GM12874 (cell line): ENCODE measurements around the gene SV2B.

Experiments
- TF ChIP-seq, protein P1 (sequence below): IDR thresholded peaks from 2 replicates; pipeline ENCODE4 v1.5.1; 2011; ENCODE audit warnings: low read depth, mild to moderate bottlenecking, control low read depth, low read length, moderate library complexity; ENCODE audit not compliant: insufficient read depth

Gene SV2B

DNA sequence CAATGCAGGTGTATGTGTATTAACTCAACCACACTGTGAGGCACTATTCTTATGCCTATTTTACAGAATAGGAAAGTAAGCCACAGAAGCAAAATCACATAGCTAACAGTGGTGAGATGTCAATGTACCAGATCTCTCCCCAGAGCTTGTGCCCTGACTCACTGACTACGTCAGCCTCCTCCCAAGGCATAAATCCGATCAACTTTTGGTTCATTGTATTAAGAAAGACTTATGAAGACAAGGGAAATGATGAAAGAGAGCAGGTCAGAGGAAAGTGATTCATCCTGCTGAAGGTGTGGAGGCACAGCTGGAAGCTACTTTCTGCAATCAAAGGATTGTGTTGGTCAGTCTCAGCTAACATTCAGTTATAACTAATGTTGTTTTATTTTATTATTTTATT lies 33.0 kb upstream of the SV2B start:
- TF ChIP-seq, protein P1, sequence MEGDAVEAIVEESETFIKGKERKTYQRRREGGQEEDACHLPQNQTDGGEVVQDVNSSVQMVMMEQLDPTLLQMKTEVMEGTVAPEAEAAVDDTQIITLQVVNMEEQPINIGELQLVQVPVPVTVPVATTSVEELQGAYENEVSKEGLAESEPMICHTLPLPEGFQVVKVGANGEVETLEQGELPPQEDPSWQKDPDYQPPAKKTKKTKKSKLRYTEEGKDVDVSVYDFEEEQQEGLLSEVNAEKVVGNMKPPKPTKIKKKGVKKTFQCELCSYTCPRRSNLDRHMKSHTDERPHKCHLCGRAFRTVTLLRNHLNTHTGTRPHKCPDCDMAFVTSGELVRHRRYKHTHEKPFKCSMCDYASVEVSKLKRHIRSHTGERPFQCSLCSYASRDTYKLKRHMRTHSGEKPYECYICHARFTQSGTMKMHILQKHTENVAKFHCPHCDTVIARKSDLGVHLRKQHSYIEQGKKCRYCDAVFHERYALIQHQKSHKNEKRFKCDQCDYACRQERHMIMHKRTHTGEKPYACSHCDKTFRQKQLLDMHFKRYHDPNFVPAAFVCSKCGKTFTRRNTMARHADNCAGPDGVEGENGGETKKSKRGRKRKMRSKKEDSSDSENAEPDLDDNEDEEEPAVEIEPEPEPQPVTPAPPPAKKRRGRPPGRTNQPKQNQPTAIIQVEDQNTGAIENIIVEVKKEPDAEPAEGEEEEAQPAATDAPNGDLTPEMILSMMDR = no peak

- TF ChIP-seq, protein P1 = no peak
Measured at GRCh38 chr15:91068436-91068835, 31.6 kb upstream of the SV2B start.

- TF ChIP-seq, protein P1 = no peak
Measured at GRCh38 chr15:91068966-91069365, 31.1 kb upstream of the SV2B start.

GRCh38 chr15:91070872-91071271 lies 29.2 kb upstream of the SV2B start:
- TF ChIP-seq, protein P1 = no peak

DNA sequence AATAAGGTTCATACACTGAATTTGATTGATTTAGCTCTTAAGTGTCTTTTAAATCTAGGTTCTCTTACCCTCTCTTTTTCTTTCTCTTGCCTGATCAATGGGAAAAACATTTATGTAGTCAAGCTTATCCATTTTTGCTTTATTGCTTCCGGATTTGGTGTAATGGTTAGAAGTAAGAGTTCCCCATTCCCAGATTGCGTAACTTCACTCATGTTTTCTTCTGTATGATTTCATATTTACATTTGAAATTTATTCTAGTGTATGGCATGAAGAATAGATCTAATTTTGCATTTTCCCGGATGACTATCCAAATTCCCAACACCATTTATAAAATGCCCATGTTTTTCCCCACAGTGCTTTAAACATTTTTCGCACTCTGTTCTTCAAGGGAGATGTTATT lies 27.9 kb upstream of the SV2B start:
- TF ChIP-seq, protein P1 = no peak

DNA sequence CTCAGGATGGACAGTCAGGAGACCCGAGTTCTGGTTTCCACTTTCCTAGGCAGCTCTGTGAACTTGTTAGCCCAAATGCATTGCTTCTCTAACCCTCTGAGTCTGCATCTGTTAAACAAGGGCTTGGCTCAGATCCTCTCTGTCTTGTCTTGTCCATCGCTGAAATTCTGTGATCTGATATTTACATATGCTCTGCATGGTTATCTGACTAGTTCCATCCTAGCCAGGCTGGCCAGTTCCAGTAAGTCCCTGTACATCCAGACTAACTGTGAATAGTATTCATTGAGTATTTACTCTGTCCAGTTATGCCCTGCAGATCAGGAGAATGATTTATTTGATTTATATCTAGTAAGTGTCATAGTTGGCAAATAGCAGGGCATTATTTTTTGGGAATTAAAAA lies 27.0 kb upstream of the SV2B start:
- TF ChIP-seq, protein P1 = no peak

DNA sequence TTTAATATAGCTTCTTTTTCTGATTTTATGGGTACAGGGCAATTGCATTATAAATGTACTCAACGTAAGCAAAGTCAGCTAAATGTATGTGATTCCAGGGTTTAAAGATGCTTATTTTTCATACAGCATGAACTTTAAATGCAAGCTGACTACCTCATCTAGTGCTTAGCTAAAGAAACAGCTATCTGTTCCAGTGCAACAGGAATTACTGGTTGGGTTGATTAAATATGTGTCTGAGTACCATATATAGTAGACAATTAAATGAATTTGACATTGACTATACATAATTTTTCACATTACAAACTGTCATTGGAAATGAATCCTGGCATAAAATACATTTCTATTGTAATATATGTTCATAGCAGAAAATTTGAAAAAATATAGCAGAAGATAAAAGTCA lies 26.3 kb upstream of the SV2B start:
- TF ChIP-seq, protein P1 = no peak

DNA sequence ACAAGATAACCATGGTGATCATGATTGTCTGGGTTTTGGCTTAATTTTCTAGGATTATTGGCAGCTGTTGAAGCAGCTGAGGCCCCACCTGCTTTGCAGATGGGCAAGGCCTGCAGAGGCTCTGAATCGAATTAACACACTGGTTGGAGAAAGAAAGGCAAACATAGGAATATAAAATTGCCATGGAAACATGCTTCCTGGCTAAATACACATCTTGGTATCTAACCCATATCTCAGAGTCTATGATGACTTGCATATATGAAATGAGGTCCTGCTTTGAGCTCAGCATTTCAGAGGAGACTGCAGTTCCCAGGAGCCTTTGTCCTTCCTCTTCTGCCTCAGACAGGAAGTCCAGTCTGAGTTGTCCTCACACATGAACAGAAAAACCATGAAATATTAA lies 24.3 kb upstream of the SV2B start:
- TF ChIP-seq, protein P1 = no peak
